ENCODE results near the gene PAQR4. TPM values are rescaled to one million over a fixed set of nuclear protein-coding genes. Genes with fewer than 3 reads are reported as not detected.

The PAQR4 gene
- 10 to 100 TPM; 17.2 to 20.1 TPM for total RNA-seq
- 10 to 100 TPM in 5 of 6 donors, 1 to 10 TPM in 1; 9.5 to 16.1 (median 13.8) TPM for polyA plus RNA-seq (ENCODE audit: insufficient read length in 6 of 6)
- long read RNA-seq, donor 1, transcript PAQR4-202 (3 exons, 2,793 nt) = major isoform, 10 of 13 reads
- long read RNA-seq, donor 1, partial matches to known transcripts = 0 of 13 reads
- long read RNA-seq, donor 1, other reads (novel, unspliced or antisense) = 0 of 13 reads
- long read RNA-seq, donor 2, partial matches to known transcripts = 0 of 8 reads
- long read RNA-seq, donor 2, other reads (novel, unspliced or antisense) = 0 of 8 reads
- long read RNA-seq, donor 3, partial matches to known transcripts = 0 of 4 reads
- long read RNA-seq, donor 3, other reads (novel, unspliced or antisense) = 0 of 4 reads
- long read RNA-seq, donor 4, partial matches to known transcripts = 0 of 5 reads
- long read RNA-seq, donor 4, other reads (novel, unspliced or antisense) = 4 of 5 reads
- long read RNA-seq, donor 5, partial matches to known transcripts = 0 of 5 reads
- long read RNA-seq, donor 5, other reads (novel, unspliced or antisense) = 0 of 5 reads
- long read RNA-seq, donor 6, transcript PAQR4-202 (3 exons, 2,793 nt) = major isoform, 6 of 13 reads
- long read RNA-seq, donor 6, partial matches to known transcripts = 6 of 13 reads
- long read RNA-seq, donor 6, other reads (novel, unspliced or antisense) = 0 of 13 reads
- long read RNA-seq, donor 7, transcript PAQR4-202 (3 exons, 2,793 nt) = major isoform, 7 of 7 reads
- long read RNA-seq, donor 7, partial matches to known transcripts = 0 of 7 reads
- long read RNA-seq, donor 7, other reads (novel, unspliced or antisense) = 0 of 7 reads
- long read RNA-seq, donor 8, partial matches to known transcripts = 0 of 6 reads
- long read RNA-seq, donor 8, other reads (novel, unspliced or antisense) = 0 of 6 reads
- long read RNA-seq, donor 9 = 0 reads
- long read RNA-seq, donor 10, transcript PAQR4-202 (3 exons, 2,793 nt) = major isoform, 9 of 15 reads
- long read RNA-seq, donor 10, partial matches to known transcripts = 0 of 15 reads
- long read RNA-seq, donor 10, other reads (novel, unspliced or antisense) = 2 of 15 reads
- long read RNA-seq, donor 11 = 0 reads
- long read RNA-seq, donor 12, partial matches to known transcripts = 0 of 7 reads
- long read RNA-seq, donor 12, other reads (novel, unspliced or antisense) = 0 of 7 reads

- H3K4me3 ChIP-seq = peak within 1 kb of the TSS; percentile 72 to 80
- ATAC-seq = peak; percentile 92
- peaks cover 13 to 68% of the 10 kb centered on the region in 2 donors for H3K4me1 ChIP-seq
- H3K27me3 ChIP-seq = peaks cover 47 to 48% of the 10 kb centered on the region in 2 donors
- DNase-seq = peak; percentile 86 to 98 (median 90)
- intact Hi-C loops (cut with DNase I) = no loop called here
- TF ChIP-seq CTCF (IDR thresholded peaks at IDR 0.05) = no peak
- peak within 1 kb of the TSS; percentile 13 to 63 for H3K27ac ChIP-seq
- H3K36me3 ChIP-seq = peaks cover 0 to 7% of the 10 kb centered on the region in 2 donors
- no peaks in the 10 kb centered on the region for H3K9me3 ChIP-seq
Observed at GRCh38 chr16:2968738-2969544, at the start of gene PAQR4. PAQR4 (plus strand) TSS chr16:2969348; CDS start chr16:2969675, 327 bp downstream.

GRCh38 chr16:2919511-2920255 lies 49.5 kb upstream of the PAQR4 start:
- Histone ChIP-seq H3K27me3 (no peaks in the 10 kb centered on the region), H3K36me3 (peaks cover 0 to 40% of the 10 kb centered on the region in 2 donors), H3K4me3 (no peak overlapping the region), H3K4me1 (peaks cover 0 to 15% of the 10 kb centered on the region in 2 donors), H3K9me3 (no peaks in the 10 kb centered on the region), H3K27ac (peak overlapping the region in 1 of 2 donors; percentile 28)
- peak; percentile 82 to 88 for TF ChIP-seq CTCF (IDR thresholded peaks at IDR 0.05)
- ATAC-seq = peak; percentile 93
- intact Hi-C loops (cut with DNase I) = loop anchor here in 1 of 2 donors (10.0 kb wide), 1 partner anchor 45 kb away; no protein-coding TSS in a partner anchor
- peak in 2 of 4 donors; percentile 70 to 79 for DNase-seq

GRCh38 chr16:2923481-2923880 lies 45.7 kb upstream of the PAQR4 start:
- Histone ChIP-seq H3K4me3 (no peak overlapping the region), H3K27ac (no peak overlapping the region), H3K36me3 (peaks cover 0 to 18% of the 10 kb centered on the region in 2 donors), H3K9me3 (no peaks in the 10 kb centered on the region), H3K27me3 (no peaks in the 10 kb centered on the region), H3K4me1 (peaks cover 0 to 19% of the 10 kb centered on the region in 2 donors)
- DNase-seq (peak in 1 of 4 donors; percentile 53), ATAC-seq (no peak)
- intact Hi-C loops (cut with DNase I) = loop anchor here in 1 of 2 donors (10.0 kb wide), 1 partner anchor 49 kb away; no protein-coding TSS in a partner anchor
- no peak for TF ChIP-seq CTCF (IDR thresholded peaks at IDR 0.05)
